ENCODE measurements around the gene TTYH1. TPM values are rescaled to one million over a fixed set of nuclear protein-coding genes. Genes with fewer than 3 reads are reported as not detected.

Gene TTYH1
- total RNA-seq, 1 donor from 2014 or later = 6.0 TPM

- no peak for TF ChIP-seq CTCF (IDR thresholded peaks at IDR 0.05; ENCODE audit: unreplicated experiment)
- Mint-ChIP-seq H3K4me3 (peak within 1 kb of the TSS; percentile 60), H3K27me3 (ENCODE audit: low read depth) (peaks cover 2% of the 10 kb centered on the region), H3K36me3 (peaks cover 8% of the 10 kb centered on the region), H3K4me1 (peaks cover 42% of the 10 kb centered on the region), H3K9me3 (no peaks in the 10 kb centered on the region), H3K27ac (peak within 1 kb of the TSS; percentile 93)
- peak; percentile 81 to 90 for DNase-seq (ENCODE audit: low spot score in 2 of 2, unreplicated experiment in 2 of 2)
Measured at GRCh38 chr19:54473071-54473891, 58.0 kb downstream of the TTYH1 start, which contains the start of gene CDC42EP5. TSS of gene CDC42EP5 (minus strand) at chr19:54473296. CDS start at chr19:54465547, 7,749 bp downstream.

- peaks cover 7% of the 10 kb centered on the region for H3K27me3 Mint-ChIP-seq (ENCODE audit: low read depth)
- H3K4me1 Mint-ChIP-seq = peaks cover 44% of the 10 kb centered on the region
- peaks cover 7% of the 10 kb centered on the region for H3K36me3 Mint-ChIP-seq
- no peak for DNase-seq (ENCODE audit: low spot score in 2 of 2, unreplicated experiment in 2 of 2)
- H3K4me3 Mint-ChIP-seq = peak overlapping the region; percentile 60
- H3K9me3 Mint-ChIP-seq = no peaks in the 10 kb centered on the region
- no peak for TF ChIP-seq CTCF (IDR thresholded peaks at IDR 0.05; ENCODE audit: unreplicated experiment)
- peak overlapping the region; percentile 93 for H3K27ac Mint-ChIP-seq
Measured at GRCh38 chr19:54473892-54474372, 58.7 kb downstream of the TTYH1 start.

DNA sequence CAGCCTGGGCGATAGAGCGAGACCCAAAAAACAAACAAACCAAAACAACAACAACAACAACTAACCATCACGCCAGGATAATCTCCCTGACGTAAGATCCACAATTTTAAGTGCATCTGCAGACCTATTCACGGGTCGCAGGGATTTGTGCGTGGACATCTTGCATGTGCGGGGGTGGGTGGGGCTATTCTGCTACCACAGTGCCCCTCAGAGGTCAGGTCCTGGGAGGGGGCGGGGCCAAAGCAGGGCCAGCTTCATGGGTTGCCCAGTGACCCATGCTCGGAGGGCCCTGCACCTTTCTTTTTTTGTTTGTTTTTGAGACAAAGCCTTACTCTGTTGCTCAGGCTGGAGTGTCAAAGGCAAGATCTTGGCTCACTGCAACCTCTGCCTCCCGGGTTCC is 60.4 kb downstream of the TTYH1 start:
- H3K27ac Mint-ChIP-seq = no peak overlapping the region
- peaks cover 16% of the 10 kb centered on the region for H3K27me3 Mint-ChIP-seq (ENCODE audit: low read depth)
- no peaks in the 10 kb centered on the region for H3K36me3 Mint-ChIP-seq
- no peak for TF ChIP-seq CTCF (IDR thresholded peaks at IDR 0.05; ENCODE audit: unreplicated experiment)
- DNase-seq (ENCODE audit: low spot score in 2 of 2, unreplicated experiment in 2 of 2) = no peak
- no peaks in the 10 kb centered on the region for H3K9me3 Mint-ChIP-seq
- H3K4me1 Mint-ChIP-seq = peaks cover 28% of the 10 kb centered on the region
- no peak overlapping the region for H3K4me3 Mint-ChIP-seq

- no peak overlapping the region for H3K4me3 Mint-ChIP-seq
- no peaks in the 10 kb centered on the region for H3K9me3 Mint-ChIP-seq
- no peak for DNase-seq (ENCODE audit: low spot score in 2 of 2, unreplicated experiment in 2 of 2)
- H3K27ac Mint-ChIP-seq = no peak overlapping the region
- peaks cover 28% of the 10 kb centered on the region for H3K4me1 Mint-ChIP-seq
- H3K36me3 Mint-ChIP-seq = no peaks in the 10 kb centered on the region
- peaks cover 22% of the 10 kb centered on the region for H3K27me3 Mint-ChIP-seq (ENCODE audit: low read depth)
- TF ChIP-seq CTCF (IDR thresholded peaks at IDR 0.05; ENCODE audit: unreplicated experiment) = no peak
Measured at GRCh38 chr19:54477650-54478049, 62.4 kb downstream of the TTYH1 start.

DNA sequence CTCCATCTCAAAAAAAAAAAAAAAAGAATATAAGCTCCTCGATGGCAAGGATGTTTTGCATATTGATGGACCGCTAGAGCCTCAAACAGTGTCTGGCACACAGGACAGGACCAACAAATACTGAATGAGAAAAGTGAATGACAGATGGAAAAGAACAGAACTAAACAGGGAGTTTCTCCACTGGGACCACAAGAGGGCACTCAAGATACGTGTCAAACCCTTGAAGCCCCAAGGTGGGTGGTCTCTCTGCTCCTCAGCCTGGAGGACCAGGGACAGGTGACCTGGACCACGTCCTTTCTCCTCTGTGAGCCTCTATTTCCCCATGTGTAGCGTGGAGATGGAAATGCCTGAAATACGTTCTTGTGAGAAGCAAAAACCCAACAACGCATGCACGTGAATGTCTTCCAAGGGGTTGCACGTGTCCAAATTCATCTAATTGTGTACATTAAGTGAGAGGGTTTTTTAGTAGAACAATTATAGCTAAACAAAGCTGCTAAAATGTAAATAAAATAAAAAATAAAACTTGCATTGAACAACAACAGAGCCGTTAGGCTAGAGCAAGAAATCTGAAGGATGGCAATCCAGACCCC is 63.5 kb downstream of the TTYH1 start:
- no peak overlapping the region for H3K4me3 Mint-ChIP-seq
- H3K27me3 Mint-ChIP-seq (ENCODE audit: low read depth) = peaks cover 23% of the 10 kb centered on the region
- H3K36me3 Mint-ChIP-seq = no peaks in the 10 kb centered on the region
- H3K9me3 Mint-ChIP-seq = no peaks in the 10 kb centered on the region
- H3K27ac Mint-ChIP-seq = no peak overlapping the region
- DNase-seq (ENCODE audit: low spot score in 2 of 2, unreplicated experiment in 2 of 2) = no peak
- TF ChIP-seq CTCF (IDR thresholded peaks at IDR 0.05; ENCODE audit: unreplicated experiment) = peak; percentile 58
- H3K4me1 Mint-ChIP-seq = peaks cover 21% of the 10 kb centered on the region
